Measurements from ENCODE around the gene GPR176.

Gene GPR176

DNA sequence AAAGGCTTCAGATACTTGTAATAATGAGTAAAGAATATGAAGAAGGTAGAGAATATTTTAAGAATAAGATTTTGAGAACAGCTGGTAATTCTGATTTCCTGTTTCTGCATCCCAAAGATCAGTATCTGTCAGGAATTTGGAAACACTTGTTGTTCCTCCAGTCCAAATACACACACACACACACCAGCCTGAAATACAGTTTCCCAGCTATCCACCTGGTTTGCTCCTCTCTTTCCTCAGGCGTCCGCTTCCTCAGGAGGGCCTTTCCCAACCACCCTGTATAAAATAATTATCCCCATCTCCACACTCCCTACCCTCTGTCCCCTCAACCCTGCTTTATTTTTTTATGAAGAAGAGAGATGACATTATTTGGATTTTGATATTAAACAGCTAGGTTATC is 135.4 kb downstream of the GPR176 start:
- DNase-seq (ENCODE audit: low spot score) = no peak

DNA sequence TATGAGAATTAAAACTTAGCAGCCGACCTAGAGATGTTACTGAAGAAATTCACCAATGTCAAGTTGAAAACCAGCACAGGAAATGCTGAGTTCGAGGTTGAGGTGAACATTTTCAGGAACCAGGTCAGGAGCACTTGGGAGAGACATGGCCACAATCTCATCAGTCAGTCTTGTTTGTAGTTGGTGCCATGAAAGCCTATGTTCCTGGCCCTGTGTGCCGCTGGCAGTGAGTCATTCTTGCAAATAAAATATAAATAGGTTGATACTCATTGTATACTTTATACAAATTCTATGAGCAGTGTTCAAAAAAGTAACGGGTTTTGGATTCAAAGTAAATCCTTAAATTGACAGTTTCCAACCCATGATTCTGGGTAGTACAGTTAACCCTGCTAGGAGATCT is 135.9 kb downstream of the GPR176 start:
- DNase-seq (ENCODE audit: low spot score) = no peak

DNA sequence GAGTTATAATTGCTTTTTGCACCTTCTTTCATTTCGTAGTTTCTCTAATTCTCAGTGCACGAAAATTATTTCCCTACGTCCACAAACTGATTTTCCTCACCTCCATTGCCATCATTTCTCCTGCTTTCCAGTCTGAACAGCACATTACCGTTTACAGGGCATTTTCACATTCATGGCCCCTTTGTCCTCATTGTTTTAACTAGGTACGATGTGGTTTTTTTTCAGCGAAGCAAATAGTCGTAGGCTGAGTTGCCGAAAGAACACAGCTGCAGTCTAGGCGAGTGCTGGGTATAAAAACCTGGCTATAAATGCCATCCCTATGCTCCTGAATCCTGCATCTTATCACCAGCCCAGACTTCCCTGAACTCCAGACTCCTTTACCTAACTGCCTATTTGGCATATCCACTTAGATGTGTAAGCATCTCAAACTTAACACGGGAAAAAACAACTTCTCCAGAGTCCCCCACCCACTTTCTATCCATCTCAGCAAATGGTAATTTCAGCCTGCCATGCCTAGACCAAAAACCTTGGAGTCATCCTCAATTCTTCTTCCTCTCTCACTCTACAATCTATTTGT is 136.7 kb downstream of the GPR176 start:
- DNase-seq (ENCODE audit: low spot score) = no peak

DNA sequence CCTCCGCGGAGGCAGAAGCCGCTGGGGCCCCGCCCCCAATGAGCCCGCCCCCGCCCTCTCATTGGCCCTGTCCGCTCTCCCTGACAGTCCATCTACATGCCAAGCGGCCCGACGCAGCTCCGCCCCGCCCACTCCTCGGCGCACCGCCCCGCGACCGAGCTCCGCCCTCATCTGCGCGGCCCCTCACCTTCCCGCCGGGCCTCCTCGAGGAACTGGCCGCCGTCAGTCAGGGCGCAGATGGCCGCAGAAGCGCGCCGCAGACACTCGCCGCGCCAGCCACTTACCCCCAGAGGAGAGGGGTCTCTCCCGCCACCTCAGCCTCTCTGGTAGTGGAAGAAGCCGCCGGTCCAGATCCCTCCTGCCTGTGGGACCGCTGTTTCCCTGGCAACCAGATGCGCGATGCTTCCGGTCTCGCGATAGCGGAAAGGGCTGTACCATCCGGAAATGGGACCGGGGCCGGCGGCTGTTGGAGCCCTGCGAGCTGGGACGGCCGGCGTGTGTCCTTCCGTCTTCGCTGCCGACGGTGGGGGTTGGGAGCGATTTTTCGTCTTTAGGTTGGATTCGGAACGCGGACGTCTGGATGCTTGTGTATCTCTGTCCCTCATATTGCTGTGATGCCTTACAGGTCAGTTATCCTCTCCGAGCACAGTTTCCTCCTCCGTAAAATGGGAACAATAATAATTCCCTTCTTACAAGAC is 137.5 kb downstream of the GPR176 start, which contains the start of gene FSIP1:
Gene FSIP1, minus strand, starts transcription at position 401 of the 698 bp plus-strand sequence. CDS start 6,317 bp downstream, outside the sequence.
- DNase-seq (ENCODE audit: low spot score) = peak; percentile 96

DNA sequence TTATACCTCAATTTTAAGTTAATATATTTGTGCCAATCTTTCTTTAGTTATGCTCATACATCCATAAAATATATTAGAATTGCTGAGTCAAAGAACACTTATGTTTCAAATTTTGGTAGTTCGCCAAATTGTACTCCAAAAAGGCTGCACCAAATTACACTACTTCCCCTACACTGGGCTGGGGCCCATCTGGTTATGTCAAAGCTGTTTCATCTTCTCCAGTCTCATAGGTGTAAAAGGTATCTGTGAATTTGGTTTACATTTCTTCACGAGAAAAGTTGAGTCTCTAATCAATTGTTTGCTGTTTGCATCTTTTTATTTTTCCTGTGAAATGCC is 138.1 kb downstream of the GPR176 start:
- no peak for DNase-seq (ENCODE audit: low spot score)

DNA sequence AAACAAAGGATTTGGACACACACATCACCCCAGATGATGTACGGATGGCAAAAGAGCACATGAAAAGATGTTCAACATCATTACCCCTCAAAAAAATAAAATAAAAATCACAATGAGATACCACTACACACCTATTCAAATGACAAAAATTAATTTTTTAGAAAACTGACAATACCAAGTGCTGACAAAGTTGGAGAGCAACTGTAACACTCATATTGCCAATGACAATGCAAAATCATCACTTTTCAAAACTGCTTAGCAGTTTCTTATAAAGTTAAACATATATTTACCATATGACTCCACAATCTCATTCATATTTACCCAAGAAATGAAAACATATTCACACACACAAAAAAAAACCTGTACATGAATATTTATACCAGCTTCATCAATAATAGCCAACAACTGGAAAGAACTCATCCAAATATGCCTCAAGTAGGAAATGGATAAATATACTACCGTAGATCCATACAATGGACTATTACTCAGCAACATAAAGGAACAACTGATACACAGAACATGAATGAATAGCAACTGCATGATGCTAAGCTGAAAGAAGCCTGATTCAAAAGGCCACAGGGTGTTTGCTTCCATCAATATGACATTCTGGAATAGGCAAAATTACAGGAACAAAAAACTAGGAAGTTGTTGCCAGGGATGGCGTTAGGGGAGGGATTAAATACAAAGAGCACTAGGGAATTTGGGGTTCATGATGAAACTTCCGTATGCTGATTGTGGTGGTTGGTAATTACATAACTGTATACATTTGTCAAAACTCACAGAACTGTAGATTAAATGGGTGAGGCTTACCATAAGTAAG is 138.7 kb downstream of the GPR176 start:
- DNase-seq (ENCODE audit: low spot score) = no peak

DNA sequence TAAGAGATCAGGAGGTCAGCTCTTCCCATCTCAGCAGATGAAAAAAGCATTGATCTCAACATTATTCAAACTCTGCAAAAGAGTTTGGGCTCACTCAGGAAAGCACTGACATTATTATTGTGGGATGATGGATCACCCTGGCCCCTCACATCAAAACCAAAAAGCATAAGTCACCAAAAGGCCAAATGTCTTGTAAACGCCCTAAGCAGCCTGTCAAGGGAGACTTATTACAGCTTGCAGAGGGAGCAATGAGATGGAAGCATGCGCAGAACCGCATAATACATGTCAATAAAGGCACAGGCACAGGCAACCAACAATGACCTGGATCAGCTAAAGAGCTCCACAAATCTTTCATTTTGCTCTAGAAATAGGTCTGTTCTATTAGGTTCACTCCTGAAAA is 142.0 kb downstream of the GPR176 start:
- DNase-seq (ENCODE audit: low spot score) = no peak

DNA sequence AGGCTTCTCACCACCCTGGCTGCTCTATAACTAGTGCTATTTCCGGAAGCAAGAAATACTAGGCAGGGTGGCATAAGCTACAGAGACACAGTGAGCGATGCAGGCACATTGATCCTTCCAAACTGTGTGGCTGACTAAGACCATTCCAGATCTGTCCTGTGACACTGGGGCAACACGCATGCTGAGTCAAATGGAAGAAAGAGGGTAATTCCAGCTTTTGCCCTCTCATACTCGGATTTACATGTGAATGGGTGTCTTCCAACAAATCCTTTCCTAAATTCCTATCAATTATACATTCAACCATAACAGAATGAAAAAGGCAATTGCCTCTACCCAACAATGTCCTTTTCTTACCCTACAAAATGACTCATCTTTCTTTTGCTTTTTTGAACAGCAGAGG is 142.6 kb downstream of the GPR176 start:
- DNase-seq (ENCODE audit: low spot score) = no peak

DNA sequence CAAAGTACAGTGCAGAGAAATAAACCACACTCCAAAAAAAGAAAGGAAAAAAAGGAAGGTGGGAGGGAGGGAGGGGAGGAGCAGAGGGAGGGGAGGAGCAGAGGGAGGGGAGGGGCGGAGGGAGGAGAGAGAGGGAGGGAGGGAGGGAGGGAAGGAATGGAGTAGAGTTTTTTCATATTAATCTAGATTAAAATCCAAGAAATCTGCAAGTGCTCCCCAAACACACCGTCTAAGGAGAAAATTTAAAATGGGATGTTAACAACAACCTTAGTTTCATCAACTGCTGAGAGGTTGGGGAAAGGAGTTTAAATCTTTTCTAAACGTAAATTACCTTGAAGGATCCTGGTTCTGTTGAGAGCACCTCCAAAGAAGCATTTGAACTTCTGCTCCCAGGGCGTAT is 144.0 kb downstream of the GPR176 start:
- no peak for DNase-seq (ENCODE audit: low spot score)

DNA sequence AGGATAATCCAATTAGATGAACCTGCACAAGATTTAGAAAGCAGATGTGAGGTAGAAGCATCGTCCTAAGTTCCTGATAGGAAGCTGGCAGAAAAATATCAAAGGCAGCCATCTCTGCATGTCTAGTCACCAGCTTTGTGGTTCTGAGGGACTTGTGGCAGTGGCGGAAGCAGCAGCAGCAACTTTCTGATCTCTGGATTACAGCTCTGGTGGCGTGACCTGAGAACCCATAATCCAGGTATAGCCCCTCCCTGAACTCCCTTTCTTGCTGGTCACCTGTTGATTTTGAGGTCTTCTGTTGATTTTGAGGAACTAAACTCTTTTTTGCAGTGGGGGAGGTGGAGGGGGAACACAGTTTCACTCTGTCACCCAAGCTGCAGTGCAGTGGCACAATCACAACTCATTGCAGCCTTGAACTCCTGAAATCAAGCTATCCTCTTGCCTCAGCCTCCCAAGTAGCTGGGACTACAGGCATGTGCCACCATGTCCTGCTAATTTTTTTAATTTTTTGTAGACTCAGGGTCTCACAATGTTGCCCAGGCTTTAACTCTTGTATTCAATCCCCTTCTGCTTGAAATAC is 145.3 kb downstream of the GPR176 start:
- peak; percentile 48 for DNase-seq (ENCODE audit: low spot score)

DNA sequence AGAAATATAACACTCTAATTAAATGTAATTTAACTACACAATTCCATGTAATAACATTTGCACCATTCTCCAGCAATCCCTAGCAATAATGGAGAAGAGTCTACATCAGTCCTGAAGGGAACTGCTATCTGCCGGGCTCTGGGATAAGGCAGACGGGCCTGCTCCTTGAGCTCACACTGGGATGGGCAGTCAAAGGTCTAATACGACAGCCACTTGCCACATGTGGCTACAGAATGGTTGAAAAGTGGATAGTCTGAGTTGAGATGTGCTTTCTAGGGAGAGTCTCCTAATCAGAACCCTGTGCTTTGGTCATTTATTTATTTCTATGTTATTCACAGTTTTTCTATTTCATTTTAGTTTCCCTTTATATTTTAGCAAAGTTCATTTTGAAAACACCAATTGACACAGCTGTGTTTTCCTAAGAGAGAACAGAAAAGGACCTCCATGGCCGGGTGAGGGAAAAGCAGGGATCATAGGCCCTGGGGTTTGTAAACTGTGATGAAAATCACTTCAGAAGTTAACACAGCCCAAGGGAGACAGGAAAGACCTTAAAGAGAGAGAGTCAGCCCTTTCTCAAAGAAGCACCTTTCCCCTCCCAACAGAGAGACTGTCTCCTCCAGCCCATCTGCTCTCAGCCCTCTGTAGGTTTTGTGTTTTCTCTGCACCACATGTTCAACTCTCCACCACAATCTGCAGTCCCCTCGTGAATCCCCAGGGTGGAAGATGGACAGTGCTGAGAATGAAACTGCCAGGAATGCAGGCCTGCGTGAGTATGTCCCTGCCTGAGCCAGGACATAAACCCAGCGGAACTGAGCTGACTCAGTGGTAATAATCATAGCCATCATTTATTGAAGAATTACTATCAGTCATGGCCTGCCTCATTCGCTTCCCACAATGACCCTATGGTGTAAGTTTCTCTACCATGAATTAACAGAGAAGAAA is 149.0 kb downstream of the GPR176 start:
- DNase-seq (ENCODE audit: low spot score) = no peak

DNA sequence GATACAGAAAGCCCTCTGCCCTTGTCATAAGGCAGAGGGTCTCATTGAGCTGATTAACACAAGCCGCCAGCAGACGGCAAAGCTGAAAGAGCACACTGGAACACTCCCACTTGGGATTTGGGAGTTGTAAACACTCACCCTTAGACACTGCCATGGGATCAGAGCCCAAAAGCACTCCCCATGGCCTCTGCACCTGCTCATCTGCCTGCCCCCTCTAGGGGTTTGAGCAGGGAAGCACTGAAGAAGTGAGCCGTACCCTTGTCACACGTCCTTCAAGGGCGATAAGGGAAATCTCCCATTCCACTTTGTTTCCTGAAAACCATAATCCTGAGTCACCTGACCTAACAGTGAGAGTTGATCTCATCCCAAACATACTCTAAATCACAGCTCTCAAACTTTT is 152.1 kb downstream of the GPR176 start:
- no peak for DNase-seq (ENCODE audit: low spot score)

DNA sequence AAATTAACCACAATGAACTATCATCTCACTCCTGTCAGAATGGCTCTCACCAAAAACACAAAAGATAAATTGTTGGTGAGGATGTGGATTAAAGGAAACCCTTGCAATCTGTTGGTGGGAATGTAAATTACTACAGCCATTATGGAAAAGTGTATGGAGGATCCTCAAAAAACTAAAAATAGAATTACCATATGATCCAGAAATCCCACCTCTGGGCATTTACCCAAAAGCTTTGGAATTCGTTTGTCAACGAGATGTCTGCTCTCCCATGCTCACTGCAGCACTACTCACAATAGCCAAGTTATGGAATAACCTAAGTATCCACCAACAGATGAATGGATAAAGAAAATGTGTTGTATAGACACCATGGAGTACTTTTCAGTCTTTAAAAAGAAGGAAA is 159.1 kb downstream of the GPR176 start:
- DNase-seq (ENCODE audit: low spot score) = no peak

DNA sequence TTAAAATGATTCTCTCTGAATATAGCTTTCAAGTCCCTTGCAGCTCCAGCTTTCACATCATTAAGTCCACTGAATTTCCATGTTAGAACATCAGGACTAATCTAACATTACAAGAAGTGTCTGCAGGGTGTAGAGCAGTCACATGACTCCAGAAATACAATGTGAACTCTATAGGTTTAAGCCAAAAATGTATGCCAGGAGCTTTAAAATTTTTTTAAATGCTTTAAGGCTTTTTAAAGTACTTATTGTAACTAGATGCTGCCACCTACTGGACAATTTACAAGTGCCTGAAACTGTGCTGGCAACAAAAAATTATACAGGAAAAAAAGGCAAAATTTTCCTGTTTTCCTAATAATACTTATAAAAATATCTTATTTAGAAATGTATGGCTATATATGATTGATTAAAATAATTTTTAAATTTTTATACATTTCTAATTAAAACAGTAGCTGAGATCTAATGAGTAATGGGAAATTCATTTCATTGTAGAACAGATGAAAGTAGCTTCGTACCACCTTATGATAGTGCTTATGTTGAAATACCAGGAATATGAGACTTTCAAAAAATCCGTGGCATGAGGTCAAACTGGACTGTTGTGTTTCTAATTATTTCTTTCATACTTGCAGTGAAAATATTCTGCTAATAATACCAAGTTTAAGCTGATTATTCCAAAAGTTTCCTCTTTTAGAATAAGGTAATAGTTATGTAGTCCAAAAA is 163.1 kb downstream of the GPR176 start:
- DNase-seq (ENCODE audit: low spot score) = peak; percentile 54

DNA sequence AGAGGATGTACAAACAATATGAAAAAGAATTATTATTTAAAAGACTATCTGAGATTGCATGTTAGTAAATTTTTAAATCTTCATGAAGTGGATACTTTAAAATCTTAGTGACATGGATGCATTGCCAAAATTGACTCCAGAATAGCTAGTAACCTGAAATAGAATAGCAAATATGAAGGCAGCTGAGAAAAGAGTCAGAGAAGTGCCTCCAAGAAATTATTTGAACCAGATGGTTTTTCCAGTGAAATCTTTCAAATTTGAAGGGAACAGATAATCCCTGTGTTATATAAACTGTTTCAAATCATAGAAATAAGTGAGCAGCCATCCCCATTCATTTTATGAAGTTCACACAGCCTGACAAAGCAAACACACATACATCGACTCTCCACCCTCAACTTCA is 167.1 kb downstream of the GPR176 start:
- no peak for DNase-seq (ENCODE audit: low spot score)

DNA sequence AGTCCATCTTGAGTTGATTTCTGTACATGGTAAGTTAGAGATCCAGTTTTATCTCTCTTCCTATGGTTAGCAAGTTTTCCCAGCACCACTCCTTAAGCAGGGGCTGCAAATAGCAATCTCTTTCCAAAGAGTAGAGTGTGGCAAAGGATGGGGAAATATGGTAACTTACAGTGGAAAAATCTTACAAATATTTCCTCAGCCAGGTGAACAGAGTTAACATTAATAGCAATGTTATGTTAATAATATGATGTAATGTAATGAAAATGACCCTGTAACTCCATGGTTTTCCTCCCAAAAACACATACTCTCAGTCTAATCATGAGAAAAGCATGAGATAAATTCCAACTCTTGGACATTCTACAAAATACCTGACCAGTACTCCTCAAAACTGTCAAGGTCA is 167.8 kb downstream of the GPR176 start:
- DNase-seq (ENCODE audit: low spot score) = no peak
